MCF 10A (cell line): ENCODE measurements around the gene HYI. TPM values are rescaled to one million over a fixed set of nuclear protein-coding genes. Genes with fewer than 3 reads are reported as not detected.
"Not testable (repeated sequence)": the region's sequence is repeated elsewhere in the genome, so short reads cannot be mapped to it uniquely, and the experiment has no call there.

Source experiments
- BruUV-seq: library from RNA; stranded (reverse); fragments of 400-500 nt; replicated peaks from 2 replicates; lab custom pipeline; 2021; lab: Mats Ljungman, UMichigan
- CTCF ChIA-PET: fragments of 300-600 bp; sonication (Branson Sonifier 250); formaldehyde crosslinking; extraction: SDS; loops from one replicate; lab custom pipeline; 2021; ENCODE audit warnings: antibody characterized with exemption, inconsistent platforms; lab: Yijun Ruan, JAX
- POLR2A ChIA-PET: fragments of 300-600, 350-650 bp; sonication (Branson Sonifier 250); formaldehyde crosslinking; extraction: SDS; loops from one replicate; lab custom pipeline; 2020; ENCODE audit warnings: antibody characterized with exemption, inconsistent platforms; lab: Yijun Ruan, JAX
- DNase-seq: peaks from one replicate; pipeline ENCODE4 v3.0.0-alpha.2; 2018; ENCODE audit not compliant: unreplicated experiment
- H3K27ac Mint-ChIP-seq: one replicate; pipeline ENCODE4 v1.8.0; 2022; ENCODE audit warnings: mild to moderate bottlenecking, low read depth, mixed read lengths; ENCODE audit not compliant: unreplicated experiment
- H3K27me3 Mint-ChIP-seq: one replicate; pipeline ENCODE4 v1.8.0; 2022; ENCODE audit warnings: mixed read lengths; ENCODE audit not compliant: insufficient read depth, unreplicated experiment
- H3K36me3 Mint-ChIP-seq: one replicate; pipeline ENCODE4 v1.8.0; 2022; ENCODE audit warnings: mild to moderate bottlenecking, moderate library complexity, mixed read lengths; ENCODE audit not compliant: insufficient read depth, unreplicated experiment
- H3K4me1 Mint-ChIP-seq: one replicate; pipeline ENCODE4 v1.8.0; 2022; ENCODE audit warnings: mixed read lengths; ENCODE audit not compliant: insufficient read depth, unreplicated experiment
- H3K4me3 Mint-ChIP-seq: one replicate; pipeline ENCODE4 v1.8.0; 2022; ENCODE audit warnings: mild to moderate bottlenecking, moderate library complexity, mixed read lengths; ENCODE audit not compliant: unreplicated experiment
- H3K9me3 Mint-ChIP-seq: one replicate; pipeline ENCODE4 v1.8.0; 2022; ENCODE audit warnings: mixed read lengths; ENCODE audit not compliant: unreplicated experiment
- CTCF ChIP-seq: fragments of 200-600 bp; IDR thresholded peaks from one replicate; pipeline ENCODE4 v1.8.0; 2022; ENCODE audit warnings: antibody characterized with exemption, mild to moderate bottlenecking; ENCODE audit not compliant: unreplicated experiment
- intact Hi-C: fragments of 100-400 bp; cut with micrococcal nuclease; formaldehyde crosslinking; loops from 2 replicates; pipeline ENCODE4 v1.14.1; 2022
- total RNA-seq: library from RNA; stranded (reverse); gene quantifications from 2 replicates; pipeline ENCODE4 v1.2.3, GENCODE V29; 2022

HYI gene
- total RNA-seq, 1 experiment from 2014 or later, result 23.0 TPM

GRCh38 chr1:43415901-43416300, 37.8 kb downstream of the HYI start:
- no peak overlapping the region for H3K4me3 Mint-ChIP-seq
- no peaks in the 10 kb centered on the region for H3K4me1 Mint-ChIP-seq
- intact Hi-C loops, result loop anchor here (10.0 kb wide), 1 partner anchor 501 kb away; no protein-coding TSS in a partner anchor
- BruUV-seq, result no TSS peak
- peaks cover 35% of the 10 kb centered on the region for H3K36me3 Mint-ChIP-seq
- no peak overlapping the region for H3K27ac Mint-ChIP-seq
- POLR2A ChIA-PET, result no interaction called here
- no peak for TF ChIP-seq CTCF
- DNase-seq, result no peak
- CTCF ChIA-PET, result interaction anchor here (0.8 to 1.9 kb wide), 3 partner anchors 15 to 176 kb away, joined by 3 to 6 read pairs (median 4); no protein-coding TSS in a partner anchor
- H3K9me3 Mint-ChIP-seq, result no peaks in the 10 kb centered on the region
- no peaks in the 10 kb centered on the region for H3K27me3 Mint-ChIP-seq

GRCh38 chr1:43414634-43415223, 39.0 kb downstream of the HYI start:
- POLR2A ChIA-PET, result interaction anchor here (0.7 to 0.9 kb wide), 2 partner anchors 188 to 577 kb away, joined by 3 to 6 read pairs; no protein-coding TSS in a partner anchor
- CTCF ChIA-PET, result interaction anchor here (0.6 to 1.9 kb wide), 16 partner anchors 14 to 1238 kb away, joined by 3 to 15 read pairs (median 3); partner anchors contain the start of gene C1orf210
- no TSS peak for BruUV-seq
- Mint-ChIP-seq H3K9me3 (no peaks in the 10 kb centered on the region), H3K4me1 (no peaks in the 10 kb centered on the region), H3K27me3 (no peaks in the 10 kb centered on the region), H3K36me3 (peaks cover 41% of the 10 kb centered on the region), H3K4me3 (no peak overlapping the region), H3K27ac (peak overlapping the region; percentile 21)
- intact Hi-C loops, result loop anchor here (1.0 to 10.0 kb wide), 3 partner anchors 176 to 500 kb away; no protein-coding TSS in a partner anchor
- DNase-seq, result peak; percentile 52
- peak; percentile 37 for TF ChIP-seq CTCF

GRCh38 chr1:43413426-43413825, 40.3 kb downstream of the HYI start:
- intact Hi-C loops, result loop anchor here (10.0 kb wide), 1 partner anchor 499 kb away; no protein-coding TSS in a partner anchor
- H3K27ac Mint-ChIP-seq, H3K4me1 Mint-ChIP-seq, H3K9me3 Mint-ChIP-seq, H3K4me3 Mint-ChIP-seq, H3K27me3 Mint-ChIP-seq, DNase-seq, BruUV-seq: not testable (repeated sequence)
- POLR2A ChIA-PET, result interaction anchor here (1.4 kb wide), 1 partner anchor 12 kb away, joined by 5 read pairs; no protein-coding TSS in a partner anchor
- peaks cover 53% of the 10 kb centered on the region for H3K36me3 Mint-ChIP-seq
- CTCF ChIA-PET, result interaction anchor here (0.6 kb wide), 3 partner anchors 45 to 336 kb away, joined by 3 to 4 read pairs (median 4); partner anchors contain the start of gene ELOVL1

- no peak for DNase-seq
- no TSS peak for BruUV-seq
- H3K4me3 Mint-ChIP-seq, result no peak overlapping the region
- ChIA-PET POLR2A (no interaction called here), CTCF (no interaction called here)
- no peak overlapping the region for H3K27ac Mint-ChIP-seq
- H3K36me3 Mint-ChIP-seq, result peaks cover 80% of the 10 kb centered on the region
- TF ChIP-seq CTCF, result no peak
- H3K27me3 Mint-ChIP-seq, result no peaks in the 10 kb centered on the region
- H3K4me1 Mint-ChIP-seq, result no peaks in the 10 kb centered on the region
- intact Hi-C loops, result loop anchor here (10.0 kb wide), 1 partner anchor 496 kb away; no protein-coding TSS in a partner anchor
- H3K9me3 Mint-ChIP-seq, result no peaks in the 10 kb centered on the region
Observed at GRCh38 chr1:43410571-43410970, 43.2 kb downstream of the HYI start.
